Endothelial cell of umbilical vein (primary cell): ENCODE measurements around the gene ZFR. TPM values are rescaled to one million over a fixed set of nuclear protein-coding genes. Genes with fewer than 3 reads are reported as not detected.
A peak's percentile ranks its signal among the peaks of the same experiment; 100 is the strongest.

Experiments used
- BruUV-seq: library from RNA; stranded (reverse); fragments of 400-500 nt; replicated peaks from 2 replicates; lab custom pipeline; 2021; lab: Mats Ljungman, UMichigan
- CTCF ChIA-PET: fragments of 300-600, 350-600 bp; sonication (Branson Sonifier 250); formaldehyde crosslinking; loops from one replicate; lab custom pipeline; 2021; ENCODE audit warnings: antibody characterized with exemption, inconsistent platforms; lab: Charles Lee
- POLR2A ChIA-PET: fragments of 300-600, 350-600 bp; sonication (Branson Sonifier 250); formaldehyde crosslinking; loops from one replicate; lab custom pipeline; 2021; ENCODE audit warnings: antibody characterized with exemption, inconsistent platforms; lab: Charles Lee
- DNase-seq: peaks from one replicate; pipeline ENCODE4 v3.0.0-alpha.2; 2011; ENCODE audit warnings: low read depth, low spot score
- FAIRE-seq: peaks from 2 replicates; lab custom pipeline; 2011; peaks lifted over from hg19 to GRCh38; lab: Jason Lieb, UNC
- H2AFZ ChIP-seq: 2 replicates; pipeline ENCODE4 v1.6.0; 2012; ENCODE audit warnings: low read depth, low read length, control low read depth, inconsistent platforms
- H3K27ac ChIP-seq: 2 replicates; pipeline ENCODE4 v1.5.1; 2011; ENCODE audit warnings: low read depth, mild to moderate bottlenecking, control low read depth, low read length, moderate library complexity; ENCODE audit not compliant: insufficient read depth
- H3K27me3 ChIP-seq, 2 experiments: 2 replicates each; pipeline versions ENCODE4 v1.6.0 to v1.6.1; 2011; ENCODE audit warnings: low read length in 2 of 2, mixed read lengths in 1 of 2; ENCODE audit not compliant: control insufficient read depth in 2 of 2, insufficient read depth in 2 of 2
- H3K36me3 ChIP-seq, 2 experiments: 2 replicates in 1 of 2; 3 replicates in 1 of 2; pipeline ENCODE4 v1.5.1; 2011; ENCODE audit warnings: low read length in 2 of 2, mild to moderate bottlenecking in 1 of 2, moderate library complexity in 1 of 2; ENCODE audit not compliant: control insufficient read depth in 2 of 2, insufficient read depth in 2 of 2; ENCODE audit errors: extremely low read depth in 1 of 2
- H3K4me1 ChIP-seq: 3 replicates; pipeline ENCODE4 v1.5.1; 2011; ENCODE audit warnings: mild to moderate bottlenecking, low read length; ENCODE audit not compliant: control insufficient read depth, insufficient read depth; ENCODE audit errors: extremely low read depth
- H3K4me2 ChIP-seq: 2 replicates; pipeline ENCODE4 v1.6.1; 2011; ENCODE audit warnings: low read length, control low read depth, mixed read lengths; ENCODE audit not compliant: insufficient read depth
- H3K4me3 ChIP-seq, 3 experiments: fragments of 200-600 bp in 1 of 3; sonication (generic), shearing (Covaris generic) in 1 of 3; replicated peaks in 1 of 3; 2 replicates each; pipeline ENCODE4 v1.5.1; 2011 to 2016; ENCODE audit warnings: control low read depth in 3 of 3, low read length in 3 of 3, mild to moderate bottlenecking in 2 of 3, inconsistent platforms in 1 of 3, low read depth in 1 of 3, moderate library complexity in 1 of 3; ENCODE audit not compliant: insufficient read depth in 1 of 3
- H3K79me2 ChIP-seq: 2 replicates; pipeline ENCODE4 v1.6.0; 2012; ENCODE audit warnings: low read length, inconsistent platforms; ENCODE audit not compliant: control insufficient read depth, insufficient read depth
- H3K9ac ChIP-seq: replicated peaks from 2 replicates; pipeline ENCODE3; 2011; ENCODE audit warnings: low read length, control low read depth; ENCODE audit not compliant: insufficient read depth; ENCODE audit errors: extremely low read depth
- H3K9me1 ChIP-seq: replicated peaks from 3 replicates; pipeline ENCODE4 v1.6.0; 2011; ENCODE audit warnings: mild to moderate bottlenecking, low read length; ENCODE audit not compliant: control insufficient read depth, insufficient read depth; ENCODE audit errors: extremely low read depth
- H3K9me3 ChIP-seq: replicated peaks from 2 replicates; pipeline ENCODE4 v1.5.1; 2012; ENCODE audit warnings: low read length, inconsistent platforms; ENCODE audit not compliant: control insufficient read depth, insufficient read depth
- H4K20me1 ChIP-seq: replicated peaks from 2 replicates; pipeline ENCODE3; 2011; ENCODE audit warnings: mild to moderate bottlenecking, low read length; ENCODE audit not compliant: control insufficient read depth, insufficient read depth; ENCODE audit errors: extremely low read depth
- CTCF ChIP-seq, 2 donors: IDR thresholded peaks; 1 replicate in 1 of 2; 2 replicates in 1 of 2; pipeline ENCODE4 v1.5.1; 2011; ENCODE audit warnings: low read length in 2 of 2, mild to moderate bottlenecking in 2 of 2, moderate library complexity in 2 of 2, control low read depth in 1 of 2, inconsistent platforms in 1 of 2, low read depth in 1 of 2; ENCODE audit not compliant: insufficient read depth in 1 of 2; ENCODE audit errors: extremely low read depth in 1 of 2
- EZH2 ChIP-seq: IDR thresholded peaks from 2 replicates; pipeline ENCODE4 v1.6.1; 2012; ENCODE audit warnings: borderline replicate concordance, low read depth, mild to moderate bottlenecking, moderate library complexity, low read length, inconsistent platforms; ENCODE audit not compliant: severe bottlenecking
- FOS ChIP-seq: IDR thresholded peaks from 2 replicates; pipeline ENCODE4 v1.6.1; 2011; ENCODE audit warnings: mild to moderate bottlenecking, low read length, moderate library complexity, borderline replicate concordance; ENCODE audit not compliant: insufficient read depth
- GATA2 ChIP-seq: IDR thresholded peaks from 2 replicates; pipeline ENCODE4 v1.7.0; 2011; ENCODE audit warnings: low read depth, mild to moderate bottlenecking, moderate library complexity, mixed read lengths, low read length; ENCODE audit not compliant: insufficient read length, insufficient read depth
- JUN ChIP-seq: IDR thresholded peaks from 2 replicates; pipeline ENCODE4 v1.6.1; 2011; ENCODE audit warnings: borderline replicate concordance, low read depth; ENCODE audit not compliant: insufficient read length, insufficient read depth
- MAX ChIP-seq: IDR thresholded peaks from 2 replicates; pipeline ENCODE4 v1.6.1; 2011; ENCODE audit not compliant: insufficient read depth, insufficient read length
- MYC ChIP-seq: IDR thresholded peaks from one replicate; pipeline ENCODE4 v1.6.1; 2011; ENCODE audit warnings: mild to moderate bottlenecking, low read depth, low read length
- POLR2A ChIP-seq: IDR thresholded peaks from 2 replicates; pipeline ENCODE4 v1.6.1; 2012; ENCODE audit warnings: low read depth, mild to moderate bottlenecking, control low read depth, low read length
- POLR2AphosphoS5 ChIP-seq: IDR thresholded peaks from 2 replicates; pipeline ENCODE4 v1.6.1; 2012; ENCODE audit warnings: low read depth, mild to moderate bottlenecking, control low read depth, low read length, moderate library complexity; ENCODE audit not compliant: insufficient read depth
- dilution Hi-C: fragments of 300-500 bp; cut with MboI; formaldehyde crosslinking; loops from one replicate; pipeline ENCODE4 v1.15.0; 2019; ENCODE audit warnings: low sequenced_read_pairs; ENCODE audit not compliant: extremely low pct_ligation_motif_present
- intact Hi-C: fragments of 100-400 bp; cut with micrococcal nuclease; formaldehyde crosslinking; loops from one replicate; pipeline ENCODE4 v1.10.0; 2022
- polyA plus RNA-seq, 4 experiments: library from polyadenylated mRNA; depleted of rRNA in 3 of 4; stranded (reverse) in 3 of 4; unstranded in 1 of 4; fragments of >200 nt; gene quantifications; 2 replicates each; pipeline versions ENCODE4 v1.2.1 to v1.2.3, GENCODE V29; 2011 to 2012; ENCODE audit warnings: missing spikeins in 1 of 4
- total RNA-seq: library from RNA; stranded (reverse); gene quantifications from 2 replicates; pipeline ENCODE4 v1.2.3, GENCODE V29; 2021

Gene ZFR
- total and polyA plus RNA-seq, 2 donors (not counting 3 experiments of a cell fraction or from before 2014, with no cell fraction given): 60.1 to 79.4 TPM

- Histone ChIP-seq H3K79me2 (peaks cover 45% of the 10 kb centered on the region), H3K36me3 (peaks cover 0 to 12% of the 10 kb centered on the region in 2 experiments)
- no TSS peak for BruUV-seq
Observed at GRCh38 chr5:32413466-32414263, 30.9 kb downstream of the ZFR start.

GRCh38 chr5:32410630-32411029 is 33.9 kb downstream of the ZFR start:
- Histone ChIP-seq H3K79me2 (peaks cover 41% of the 10 kb centered on the region), H2AFZ (no peak overlapping the region), H3K9ac (no peak overlapping the region), H3K27ac (no peak overlapping the region), H3K4me1 (peaks cover 20% of the 10 kb centered on the region), H3K9me1 (no peaks in the 10 kb centered on the region), H4K20me1 (no peaks in the 10 kb centered on the region), H3K4me2 (no peak overlapping the region), H3K36me3 (peaks cover 2 to 7% of the 10 kb centered on the region in 2 experiments), H3K27me3 (no peaks in the 10 kb centered on the region), H3K4me3 (no peak overlapping the region), H3K9me3 (no peaks in the 10 kb centered on the region)
- POLR2A ChIA-PET: no interaction called here
- BruUV-seq: no TSS peak
- intact Hi-C loops (loop anchor here (10.0 kb wide), 1 partner anchor 174 kb away; the partner anchor contains the start of gene SUB1), dilution Hi-C loops (no loop called here)
- TF ChIP-seq MAX (no peak), MYC (no peak), FOS (no peak), CTCF (IDR thresholded peaks at IDR 0.05; ENCODE audit: extremely low read depth in 1 of 2, insufficient read depth in 1 of 2, low read depth in 1 of 2, low read length in 2 of 2) (no peak), POLR2AphosphoS5 (no peak), EZH2 (no peak), POLR2A (no peak), GATA2 (no peak), JUN (no peak)
- DNase-seq (no peak), FAIRE-seq (no peak)
- CTCF ChIA-PET: interaction anchor here (0.7 to 1.3 kb wide), 4 partner anchors 9 to 180 kb away, joined by 3 to 5 read pairs (median 4); no protein-coding TSS in a partner anchor

More at GRCh38 chr5:32413466-32414263, 30.9 kb downstream of the ZFR start:
- no peaks in the 10 kb centered on the region for H3K27me3 ChIP-seq
- ChIA-PET POLR2A (interaction anchor here (0.6 kb wide), 1 partner anchor 177 kb away, joined by 4 read pairs; no protein-coding TSS in a partner anchor), CTCF (interaction anchor here (0.6 to 2.9 kb wide), 10 partner anchors 11 to 177 kb away, joined by 3 to 34 read pairs (median 3); no protein-coding TSS in a partner anchor)
- H3K4me2 ChIP-seq: peak overlapping the region; percentile 61
- DNase-seq (peak; percentile 43), FAIRE-seq (peak; percentile 21)
- TF ChIP-seq POLR2A (no peak), MAX (no peak)
- no peak overlapping the region for H2AFZ ChIP-seq
- no peaks in the 10 kb centered on the region for H3K9me3 ChIP-seq
- no peaks in the 10 kb centered on the region for H4K20me1 ChIP-seq
- intact Hi-C loops (loop anchor here (10.0 kb wide), 1 partner anchor 171 kb away; the partner anchor contains the start of gene SUB1), dilution Hi-C loops (no loop called here)
- no peak overlapping the region for H3K4me3 ChIP-seq
- peaks cover 20% of the 10 kb centered on the region for H3K4me1 ChIP-seq
- H3K9ac ChIP-seq: no peak overlapping the region
- H3K27ac ChIP-seq: peak overlapping the region; percentile 32
- H3K9me1 ChIP-seq: no peaks in the 10 kb centered on the region
